IMR-90 (cell line): Measurements from ENCODE around the gene YPEL2. TPM values are rescaled to one million over a fixed set of nuclear protein-coding genes. Genes with fewer than 3 reads are reported as not detected.

Source experiments
- ATAC-seq: fragments of 200-7000 bp; cut with Tn5 transposase; 2 replicates; pipeline ENCODE4 v1.9.1; 2020; ENCODE audit warnings: low read depth, mild to moderate bottlenecking, moderate library complexity
- BruUV-seq: library from RNA; stranded (reverse); fragments of 400-500 nt; replicated peaks from 2 replicates; lab custom pipeline; 2021; lab: Mats Ljungman, UMichigan
- CTCF ChIA-PET: fragments of 300-600 bp; formaldehyde crosslinking; extraction: SDS; loops from one replicate; lab custom pipeline; 2021; ENCODE audit warnings: antibody characterized with exemption; lab: Yijun Ruan, JAX
- POLR2A ChIA-PET: fragments of 300-600 bp; sonication (Branson Sonifier 250); formaldehyde crosslinking; loops from one replicate; lab custom pipeline; 2022; ENCODE audit warnings: antibody characterized with exemption; ENCODE audit not compliant: unreplicated experiment; lab: Charles Lee
- DNase-seq: peaks from one replicate; pipeline ENCODE4 v3.0.0; 2013
- H2AFZ ChIP-seq: replicated peaks from 2 replicates; pipeline ENCODE3; 2013; ENCODE audit warnings: low read length, mild to moderate bottlenecking; ENCODE audit not compliant: poor library complexity
- H2AK5ac ChIP-seq: 2 replicates; pipeline ENCODE4 v1.6.1; 2013; ENCODE audit warnings: low read depth, low read length, inconsistent platforms
- H2AK9ac ChIP-seq: replicated peaks from 2 replicates; pipeline ENCODE3; 2013; ENCODE audit warnings: mild to moderate bottlenecking, low read depth, low read length, moderate library complexity; ENCODE audit not compliant: poor library complexity
- H2BK120ac ChIP-seq: 2 replicates; pipeline ENCODE4 v1.6.1; 2013; ENCODE audit warnings: low read depth, low read length, inconsistent platforms
- H2BK15ac ChIP-seq: 3 replicates; pipeline ENCODE4 v1.6.1; 2013; ENCODE audit warnings: low read depth, low read length, inconsistent platforms
- H2BK20ac ChIP-seq: 2 replicates; pipeline ENCODE4 v1.6.1; 2013; ENCODE audit warnings: low read depth, mild to moderate bottlenecking, inconsistent platforms, low read length, moderate library complexity
- H2BK5ac ChIP-seq: 2 replicates; pipeline ENCODE4 v1.6.1; 2013; ENCODE audit warnings: mild to moderate bottlenecking, low read depth, low read length, inconsistent platforms; ENCODE audit not compliant: poor library complexity, severe bottlenecking
- H3K14ac ChIP-seq: replicated peaks from 2 replicates; pipeline ENCODE4 v1.6.1; 2013; ENCODE audit warnings: low read depth, low read length, inconsistent platforms
- H3K18ac ChIP-seq: 2 replicates; pipeline ENCODE4 v1.6.1; 2013; ENCODE audit warnings: low read depth, low read length, control low read depth
- H3K23ac ChIP-seq: 2 replicates; pipeline ENCODE4 v1.6.1; 2013; ENCODE audit warnings: low read depth, low read length, inconsistent platforms
- H3K27ac ChIP-seq: 2 replicates; pipeline ENCODE4 v1.5.1; 2013; ENCODE audit warnings: mild to moderate bottlenecking, control low read depth, low read length; ENCODE audit not compliant: insufficient read depth
- H3K27me3 ChIP-seq: 2 replicates; pipeline ENCODE4 v1.6.1; 2013; ENCODE audit warnings: low read length; ENCODE audit not compliant: control insufficient read depth, insufficient read depth
- H3K36me3 ChIP-seq: 2 replicates; pipeline ENCODE4 v1.6.1; 2013; ENCODE audit warnings: low read length, mixed read lengths; ENCODE audit not compliant: control insufficient read depth, insufficient read depth
- H3K4ac ChIP-seq: 2 replicates; pipeline ENCODE4 v1.6.1; 2013; ENCODE audit warnings: low read depth, low read length, inconsistent platforms
- H3K4me1 ChIP-seq: 2 replicates; pipeline ENCODE4 v1.6.1; 2013; ENCODE audit warnings: low read length, mixed read lengths; ENCODE audit not compliant: control insufficient read depth, insufficient read depth
- H3K4me2 ChIP-seq: 2 replicates; pipeline ENCODE4 v1.6.1; 2013; ENCODE audit warnings: low read depth, mild to moderate bottlenecking, control low read depth, low read length, moderate library complexity
- H3K4me3 ChIP-seq: 2 replicates; pipeline ENCODE4 v1.5.1; 2013; ENCODE audit warnings: low read depth, mild to moderate bottlenecking, control low read depth, low read length, moderate library complexity; ENCODE audit not compliant: insufficient read depth
- H3K56ac ChIP-seq: 2 replicates; pipeline ENCODE4 v1.6.1; 2013; ENCODE audit warnings: low read length, inconsistent platforms; ENCODE audit not compliant: insufficient read depth; ENCODE audit errors: extremely low read depth
- H3K79me1 ChIP-seq, 2 experiments: 2 replicates each; pipeline ENCODE4 v1.6.1; 2013; ENCODE audit warnings: low read length in 2 of 2, inconsistent platforms in 1 of 2, low read depth in 1 of 2
- H3K9ac ChIP-seq: 2 replicates; pipeline ENCODE4 v1.6.1; 2013; ENCODE audit warnings: low read depth, low read length, control low read depth
- H3K9me1 ChIP-seq: 2 replicates; pipeline ENCODE4 v1.6.1; 2013; ENCODE audit warnings: low read length, inconsistent platforms; ENCODE audit not compliant: insufficient read depth
- H3K9me3 ChIP-seq: 2 replicates; pipeline ENCODE4 v1.6.1; 2013; ENCODE audit warnings: low read length; ENCODE audit not compliant: control insufficient read depth, insufficient read depth
- H4K20me1 ChIP-seq: 2 replicates; pipeline ENCODE4 v1.6.1; 2013; ENCODE audit warnings: low read length, inconsistent platforms; ENCODE audit not compliant: insufficient read depth
- H4K5ac ChIP-seq: 2 replicates; pipeline ENCODE4 v1.6.1; 2013; ENCODE audit warnings: mild to moderate bottlenecking, low read depth, low read length, control low read depth
- H4K8ac ChIP-seq, 2 experiments: 2 replicates each; pipeline ENCODE4 v1.6.1; 2013; ENCODE audit warnings: low read depth in 2 of 2, low read length in 2 of 2, control low read depth in 1 of 2, inconsistent platforms in 1 of 2
- H4K91ac ChIP-seq: 2 replicates; pipeline ENCODE4 v1.6.1; 2013; ENCODE audit warnings: low read depth, low read length, inconsistent platforms; ENCODE audit not compliant: insufficient read depth
- BHLHE40 ChIP-seq: fragments of 150-350 bp; IDR thresholded peaks from 2 replicates; pipeline ENCODE4 v1.6.1; 2016; ENCODE audit warnings: mild to moderate bottlenecking, low read depth, low read length
- CEBPB ChIP-seq: IDR thresholded peaks from 2 replicates; pipeline ENCODE4 v1.6.1; 2012; ENCODE audit warnings: low read depth, low read length, improper control_type of control experiment
- CHD1 ChIP-seq: IDR thresholded peaks from 2 replicates; pipeline ENCODE4 v1.6.1; 2012; ENCODE audit warnings: low read depth, low read length, improper control_type of control experiment
- MAZ ChIP-seq: IDR thresholded peaks from 2 replicates; pipeline ENCODE4 v1.6.1; 2012; ENCODE audit warnings: low read depth, mild to moderate bottlenecking, low read length, improper control_type of control experiment, moderate library complexity, borderline replicate concordance
- WGBS, 2 experiments: methylation state at CpG; one replicate each; pipeline versions ENCODE4 v1.1.5 to v1.1.7; 2013; ENCODE audit warnings: missing lambda C conversion rate in 2 of 2; ENCODE audit not compliant: insufficient read length in 1 of 2; ENCODE audit errors: extremely low coverage in 2 of 2; 5-methylcytosine and 5-hydroxymethylcytosine counted together
- dilution Hi-C: fragments of 300-500 bp; cut with HindIII; formaldehyde crosslinking; loops from one replicate; pipeline ENCODE4 v1.14.3; 2018; ENCODE audit warnings: low sequenced_read_pairs; ENCODE audit not compliant: unreplicated experiment
- in situ Hi-C: fragments of 300-500 bp; cut with MboI; formaldehyde crosslinking; loops from 3 replicates; pipeline ENCODE4 v1.14.3; 2019; ENCODE audit warnings: low sequenced_read_pairs, inconsistent platforms, mixed read lengths
- intact Hi-C: fragments of 100-400 bp; cut with micrococcal nuclease; formaldehyde crosslinking; loops from 2 replicates; pipeline ENCODE4 v1.10.0; 2022
- polyA plus RNA-seq, 3 experiments: library from polyadenylated mRNA; depleted of rRNA; stranded (reverse); fragments of >200 nt; gene quantifications; 2 replicates each; pipeline ENCODE4 v1.2.3, GENCODE V29; 2012; ENCODE audit warnings: low replicate concordance in 1 of 3
- total RNA-seq: library from RNA; depleted of rRNA; stranded (reverse); fragments of >200 nt; gene quantifications from 2 replicates; pipeline ENCODE4 v1.2.3, GENCODE V29; 2012
- TF ChIP-seq, protein P1 (sequence below): conservative IDR thresholded peaks from 2 replicates; pipeline ENCODE4 v1.5.1; 2012; ENCODE audit warnings: mild to moderate bottlenecking, low read depth, low read length, improper control_type of control experiment

YPEL2 gene
- total and polyA plus RNA-seq, 2 of the 4 experiments (the other 2 are of a cell fraction), result 2.3 to 3.4 TPM

DNA sequence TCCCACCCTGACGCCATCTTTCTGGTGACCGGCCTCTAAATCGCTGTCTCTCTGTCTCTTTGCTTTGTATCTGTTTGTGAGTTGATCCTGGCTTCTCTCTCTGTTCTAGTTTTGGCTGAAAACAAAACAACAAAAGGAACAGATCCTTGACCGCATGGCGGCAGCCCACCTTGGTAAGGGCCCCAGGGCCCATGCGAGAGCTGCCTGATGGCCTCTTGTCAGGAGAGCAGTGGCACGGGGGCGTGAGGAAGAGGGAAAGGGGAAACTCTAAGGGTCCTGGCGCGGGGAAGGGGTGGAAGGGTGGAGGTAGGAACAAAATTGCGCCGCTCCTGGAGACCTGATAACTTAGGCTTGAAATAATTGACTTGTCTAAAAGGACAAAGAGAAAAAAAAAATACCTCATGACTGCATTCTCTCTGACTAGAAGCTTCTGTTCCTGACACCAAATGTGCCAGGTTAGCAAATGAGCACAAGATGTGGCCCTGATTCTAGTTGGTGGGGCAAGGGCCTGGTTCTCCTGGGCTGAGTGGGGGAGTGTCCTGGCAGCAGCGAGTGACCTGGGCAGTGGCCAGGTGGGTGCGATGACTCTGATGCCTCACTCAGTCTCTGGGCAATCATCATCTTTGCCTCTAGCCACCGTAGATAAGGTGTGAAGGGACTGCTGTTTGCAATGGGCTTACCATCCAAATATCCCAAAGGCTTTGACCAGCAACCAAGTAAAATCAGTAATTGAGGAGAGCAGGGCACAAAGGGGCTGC lies 66.0 kb downstream of the YPEL2 start:
- intact Hi-C loops (no loop called here), in situ Hi-C loops (no loop called here), dilution Hi-C loops (no loop called here)
- H3K4ac ChIP-seq, result no peak overlapping the region
- no peak overlapping the region for H2AK9ac ChIP-seq
- H4K8ac ChIP-seq, result no peak overlapping the region
- H2BK5ac ChIP-seq, result no peak overlapping the region
- no peak overlapping the region for H2BK15ac ChIP-seq
- H2BK120ac ChIP-seq, result no peak overlapping the region
- no TSS peak for BruUV-seq
- no peak overlapping the region for H3K27ac ChIP-seq
- no peak overlapping the region for H3K4me2 ChIP-seq
- no peak overlapping the region for H2BK20ac ChIP-seq
- CTCF ChIA-PET, result no interaction called here
- H3K4me3 ChIP-seq, result no peak overlapping the region
- no peaks in the 10 kb centered on the region for H3K27me3 ChIP-seq
- no peaks in the 10 kb centered on the region for H3K9me3 ChIP-seq
- no peaks in the 10 kb centered on the region for H3K4me1 ChIP-seq
- no peak overlapping the region for H3K14ac ChIP-seq
- TF ChIP-seq BHLHE40 (no peak), CEBPB (no peak), CHD1 (no peak), MAZ (no peak)
- TF ChIP-seq, protein P1, sequence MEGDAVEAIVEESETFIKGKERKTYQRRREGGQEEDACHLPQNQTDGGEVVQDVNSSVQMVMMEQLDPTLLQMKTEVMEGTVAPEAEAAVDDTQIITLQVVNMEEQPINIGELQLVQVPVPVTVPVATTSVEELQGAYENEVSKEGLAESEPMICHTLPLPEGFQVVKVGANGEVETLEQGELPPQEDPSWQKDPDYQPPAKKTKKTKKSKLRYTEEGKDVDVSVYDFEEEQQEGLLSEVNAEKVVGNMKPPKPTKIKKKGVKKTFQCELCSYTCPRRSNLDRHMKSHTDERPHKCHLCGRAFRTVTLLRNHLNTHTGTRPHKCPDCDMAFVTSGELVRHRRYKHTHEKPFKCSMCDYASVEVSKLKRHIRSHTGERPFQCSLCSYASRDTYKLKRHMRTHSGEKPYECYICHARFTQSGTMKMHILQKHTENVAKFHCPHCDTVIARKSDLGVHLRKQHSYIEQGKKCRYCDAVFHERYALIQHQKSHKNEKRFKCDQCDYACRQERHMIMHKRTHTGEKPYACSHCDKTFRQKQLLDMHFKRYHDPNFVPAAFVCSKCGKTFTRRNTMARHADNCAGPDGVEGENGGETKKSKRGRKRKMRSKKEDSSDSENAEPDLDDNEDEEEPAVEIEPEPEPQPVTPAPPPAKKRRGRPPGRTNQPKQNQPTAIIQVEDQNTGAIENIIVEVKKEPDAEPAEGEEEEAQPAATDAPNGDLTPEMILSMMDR, result no peak
- H4K20me1 ChIP-seq, result no peaks in the 10 kb centered on the region
- peaks cover 5% of the 10 kb centered on the region; the same call in 1 of the 2 replicates for H3K36me3 ChIP-seq
- H3K79me1 ChIP-seq, result no peaks in the 10 kb centered on the region
- no peak overlapping the region for H2AFZ ChIP-seq
- no peaks in the 10 kb centered on the region for H3K9me1 ChIP-seq
- H4K5ac ChIP-seq, result no peak overlapping the region
- no peak overlapping the region for H2AK5ac ChIP-seq
- H3K23ac ChIP-seq, result no peak overlapping the region
- POLR2A ChIA-PET, result no interaction called here
- H3K56ac ChIP-seq, result no peak overlapping the region
- no peak for DNase-seq
- WGBS, 2 experiments, result 90% methylated on average over 6 of the region's 15 CpGs; no CpG with 5 or more reads in 1 of the 2 experiments
- no peak overlapping the region for H3K18ac ChIP-seq
- H3K9ac ChIP-seq, result no peak overlapping the region
- no peak for ATAC-seq
- H4K91ac ChIP-seq, result no peak overlapping the region
